Measurements from ENCODE around the gene CHST3. TPM values are rescaled to one million over a fixed set of nuclear protein-coding genes. Genes with fewer than 3 reads are reported as not detected.
A peak's percentile ranks its signal among the peaks of the same experiment; 100 is the strongest.
"Not testable (repeated sequence)": the region's sequence is repeated elsewhere in the genome, so short reads cannot be mapped to it uniquely, and the experiment has no call there.

Gene CHST3
- total RNA-seq, 1 experiment from 2014 or later, result 44.6 TPM

- TF ChIP-seq, protein P1, sequence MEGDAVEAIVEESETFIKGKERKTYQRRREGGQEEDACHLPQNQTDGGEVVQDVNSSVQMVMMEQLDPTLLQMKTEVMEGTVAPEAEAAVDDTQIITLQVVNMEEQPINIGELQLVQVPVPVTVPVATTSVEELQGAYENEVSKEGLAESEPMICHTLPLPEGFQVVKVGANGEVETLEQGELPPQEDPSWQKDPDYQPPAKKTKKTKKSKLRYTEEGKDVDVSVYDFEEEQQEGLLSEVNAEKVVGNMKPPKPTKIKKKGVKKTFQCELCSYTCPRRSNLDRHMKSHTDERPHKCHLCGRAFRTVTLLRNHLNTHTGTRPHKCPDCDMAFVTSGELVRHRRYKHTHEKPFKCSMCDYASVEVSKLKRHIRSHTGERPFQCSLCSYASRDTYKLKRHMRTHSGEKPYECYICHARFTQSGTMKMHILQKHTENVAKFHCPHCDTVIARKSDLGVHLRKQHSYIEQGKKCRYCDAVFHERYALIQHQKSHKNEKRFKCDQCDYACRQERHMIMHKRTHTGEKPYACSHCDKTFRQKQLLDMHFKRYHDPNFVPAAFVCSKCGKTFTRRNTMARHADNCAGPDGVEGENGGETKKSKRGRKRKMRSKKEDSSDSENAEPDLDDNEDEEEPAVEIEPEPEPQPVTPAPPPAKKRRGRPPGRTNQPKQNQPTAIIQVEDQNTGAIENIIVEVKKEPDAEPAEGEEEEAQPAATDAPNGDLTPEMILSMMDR (IDR thresholded peaks at IDR 0.05), result no peak
- TF ChIP-seq POLR2AphosphoS5 (IDR thresholded peaks at IDR 0.05; ENCODE audit: low read depth, low read length) (no peak), SIN3A (IDR thresholded peaks at IDR 0.05; ENCODE audit: borderline replicate concordance, insufficient read depth, low read depth, low read length) (no peak)
- TF ChIP-seq, protein P2, sequence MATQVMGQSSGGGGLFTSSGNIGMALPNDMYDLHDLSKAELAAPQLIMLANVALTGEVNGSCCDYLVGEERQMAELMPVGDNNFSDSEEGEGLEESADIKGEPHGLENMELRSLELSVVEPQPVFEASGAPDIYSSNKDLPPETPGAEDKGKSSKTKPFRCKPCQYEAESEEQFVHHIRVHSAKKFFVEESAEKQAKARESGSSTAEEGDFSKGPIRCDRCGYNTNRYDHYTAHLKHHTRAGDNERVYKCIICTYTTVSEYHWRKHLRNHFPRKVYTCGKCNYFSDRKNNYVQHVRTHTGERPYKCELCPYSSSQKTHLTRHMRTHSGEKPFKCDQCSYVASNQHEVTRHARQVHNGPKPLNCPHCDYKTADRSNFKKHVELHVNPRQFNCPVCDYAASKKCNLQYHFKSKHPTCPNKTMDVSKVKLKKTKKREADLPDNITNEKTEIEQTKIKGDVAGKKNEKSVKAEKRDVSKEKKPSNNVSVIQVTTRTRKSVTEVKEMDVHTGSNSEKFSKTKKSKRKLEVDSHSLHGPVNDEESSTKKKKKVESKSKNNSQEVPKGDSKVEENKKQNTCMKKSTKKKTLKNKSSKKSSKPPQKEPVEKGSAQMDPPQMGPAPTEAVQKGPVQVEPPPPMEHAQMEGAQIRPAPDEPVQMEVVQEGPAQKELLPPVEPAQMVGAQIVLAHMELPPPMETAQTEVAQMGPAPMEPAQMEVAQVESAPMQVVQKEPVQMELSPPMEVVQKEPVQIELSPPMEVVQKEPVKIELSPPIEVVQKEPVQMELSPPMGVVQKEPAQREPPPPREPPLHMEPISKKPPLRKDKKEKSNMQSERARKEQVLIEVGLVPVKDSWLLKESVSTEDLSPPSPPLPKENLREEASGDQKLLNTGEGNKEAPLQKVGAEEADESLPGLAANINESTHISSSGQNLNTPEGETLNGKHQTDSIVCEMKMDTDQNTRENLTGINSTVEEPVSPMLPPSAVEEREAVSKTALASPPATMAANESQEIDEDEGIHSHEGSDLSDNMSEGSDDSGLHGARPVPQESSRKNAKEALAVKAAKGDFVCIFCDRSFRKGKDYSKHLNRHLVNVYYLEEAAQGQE (IDR thresholded peaks at IDR 0.05; ENCODE audit: insufficient read depth in 1 of 2, low read depth in 2 of 2, low read length in 1 of 2), result no peak
- H3K4me1 ChIP-seq (ENCODE audit: control insufficient read depth, insufficient read depth, low read length), result peaks cover 28% of the 10 kb centered on the region
- no peaks in the 10 kb centered on the region for H3K36me3 ChIP-seq (ENCODE audit: control insufficient read depth, insufficient read depth, low read length)
- no peaks in the 10 kb centered on the region for H3K27me3 ChIP-seq (ENCODE audit: control insufficient read depth, insufficient read depth, low read length)
- H3K9me3 ChIP-seq (ENCODE audit: control insufficient read depth, insufficient read depth, low read depth, low read length), result no peaks in the 10 kb centered on the region
- intact Hi-C loops (cut with micrococcal nuclease; ENCODE audit: unreplicated experiment), result loop anchor here (5.0 kb wide), 1 partner anchor 53 kb away; no protein-coding TSS in a partner anchor
- H3K4me3 ChIP-seq (ENCODE audit: low read depth in 2 of 2, low read length in 2 of 2), result no peak overlapping the region
- ChIA-PET CTCF (interaction anchor here (0.7 kb wide), 1 partner anchor 129 kb away, joined by 6 read pairs; no protein-coding TSS in a partner anchor), POLR2A (no interaction called here)
- DNase-seq (ENCODE audit: low read depth, low spot score), result no peak
- peak overlapping the region; percentile 80 for H3K27ac ChIP-seq (ENCODE audit: low read length)
- ATAC-seq, result no peak
- in situ Hi-C loops (cut with HindIII; ENCODE audit: low pct_unique_long_range_greater_than_20kb, low sequenced_read_pairs), result no loop called here
- BruUV-seq (replicated peaks), result no TSS peak
Measured at GRCh38 chr10:71918992-71919391, 45.2 kb upstream of the CHST3 start.

DNA sequence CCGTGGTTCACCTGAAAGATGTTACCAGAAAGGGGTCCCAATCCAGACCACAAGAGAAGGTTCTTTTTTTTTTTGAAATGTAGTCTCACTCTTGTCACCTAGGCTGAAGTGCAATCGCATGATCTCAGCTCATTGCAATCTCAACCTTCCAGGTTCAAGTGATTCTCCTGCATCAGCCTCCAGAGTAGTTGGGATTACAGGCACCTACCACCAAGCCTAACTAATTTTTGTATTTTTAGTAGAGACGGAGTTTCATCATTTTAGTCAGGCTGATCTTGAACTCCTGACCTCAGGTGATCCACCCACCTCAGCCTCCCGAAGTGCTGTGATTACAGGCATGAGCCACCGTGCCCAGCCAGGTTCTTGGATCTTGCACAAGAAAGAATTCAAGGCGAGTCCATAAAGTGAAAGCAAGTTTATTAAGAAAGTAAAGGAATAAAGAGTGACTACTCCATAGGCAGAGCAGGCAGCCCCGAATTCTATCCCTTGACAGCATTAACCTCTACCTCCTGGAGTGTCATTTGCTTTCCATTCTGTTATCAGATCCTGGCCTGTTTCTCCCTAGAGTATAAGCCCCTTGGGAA lies 44.1 kb upstream of the CHST3 start:
- CTCF ChIA-PET; POLR2A ChIA-PET; H3K36me3 ChIP-seq (ENCODE audit: control insufficient read depth, insufficient read depth, low read length); H3K9me3 ChIP-seq (ENCODE audit: control insufficient read depth, insufficient read depth, low read depth, low read length); H3K27me3 ChIP-seq (ENCODE audit: control insufficient read depth, insufficient read depth, low read length); BruUV-seq (replicated peaks); in situ Hi-C loops (cut with HindIII; ENCODE audit: low pct_unique_long_range_greater_than_20kb, low sequenced_read_pairs); DNase-seq (ENCODE audit: low read depth, low spot score); H3K4me3 ChIP-seq (ENCODE audit: low read depth in 2 of 2, low read length in 2 of 2): not testable (repeated sequence)
- Histone ChIP-seq H3K27ac (ENCODE audit: low read length) (peak overlapping the region; percentile 80), H3K4me1 (ENCODE audit: control insufficient read depth, insufficient read depth, low read length) (peaks cover 28% of the 10 kb centered on the region)
- peak; percentile 42 for ATAC-seq
- intact Hi-C loops (cut with micrococcal nuclease; ENCODE audit: unreplicated experiment), result loop anchor here (5.0 kb wide), 1 partner anchor 52 kb away; no protein-coding TSS in a partner anchor

GRCh38 chr10:71920540-71921323 lies 43.5 kb upstream of the CHST3 start:
- intact Hi-C loops (cut with micrococcal nuclease; ENCODE audit: unreplicated experiment) (no loop called here), in situ Hi-C loops (cut with HindIII; ENCODE audit: low pct_unique_long_range_greater_than_20kb, low sequenced_read_pairs) (no loop called here)
- no TSS peak for BruUV-seq (replicated peaks)
- ChIA-PET CTCF (interaction anchor here (1.2 kb wide), 1 partner anchor 128 kb away, joined by 8 read pairs; no protein-coding TSS in a partner anchor), POLR2A (no interaction called here)
- TF ChIP-seq SIN3A (IDR thresholded peaks at IDR 0.05; ENCODE audit: borderline replicate concordance, insufficient read depth, low read depth, low read length) (no peak), TCF7L2 (IDR thresholded peaks at IDR 0.05; ENCODE audit: low read depth, low read length) (peak; percentile 77)
- TF ChIP-seq, protein P1 (IDR thresholded peaks at IDR 0.05), result no peak
- TF ChIP-seq, protein P2 (IDR thresholded peaks at IDR 0.05; ENCODE audit: insufficient read depth in 1 of 2, low read depth in 2 of 2, low read length in 1 of 2), result no peak
- Histone ChIP-seq H3K27me3 (ENCODE audit: control insufficient read depth, insufficient read depth, low read length) (no peaks in the 10 kb centered on the region), H3K9me3 (ENCODE audit: control insufficient read depth, insufficient read depth, low read depth, low read length) (no peaks in the 10 kb centered on the region), H3K27ac (ENCODE audit: low read length) (peak overlapping the region; percentile 80), H3K4me3 (ENCODE audit: low read depth in 2 of 2, low read length in 2 of 2) (no peak overlapping the region), H3K4me1 (ENCODE audit: control insufficient read depth, insufficient read depth, low read length) (peaks cover 28% of the 10 kb centered on the region), H3K36me3 (ENCODE audit: control insufficient read depth, insufficient read depth, low read length) (no peaks in the 10 kb centered on the region)
- ATAC-seq (peak; percentile 61), DNase-seq (ENCODE audit: low read depth, low spot score) (no peak)

Data from Panc1 (cell line).